Adipose tissue (tissue), 3 donors: ENCODE measurements around the gene CSNK2A1. TPM values are rescaled to one million over a fixed set of nuclear protein-coding genes. Genes with fewer than 3 reads are reported as not detected.
"Not testable (repeated sequence)": the region's sequence is repeated elsewhere in the genome, so short reads cannot be mapped to it uniquely, and the experiment has no call there.

Experiments used
- H3K27ac ChIP-seq: one replicate; pipeline ENCODE4 v1.5.1; 2013; ENCODE audit warnings: low read depth, low read length
- WGBS, 3 donors: extraction: QIAGEN DNeasy Blood & Tissue Kit; methylation state at CpG; one replicate each; pipeline ENCODE4 v1.1.7; 2013; 5-methylcytosine and 5-hydroxymethylcytosine counted together
- polyA plus RNA-seq, 3 donors: library from polyadenylated mRNA; stranded (reverse); fragments of 200-250 nt; gene quantifications; one replicate each; pipeline ENCODE4 v1.2.3, GENCODE V29; 2013
- donor health status: healthy with polysubstance abuse.
- donor health status: Bipolar disorder and iron deficiency.
- donor health status: healthy.

The CSNK2A1 gene
- 10 to 100 TPM; 24.3 to 37.1 (median 29.4) TPM for polyA plus RNA-seq

GRCh38 chr20:543369-544152 lies at the start of gene CSNK2A1:
CSNK2A1 (minus strand) TSS chr20:543790; CDS start chr20:508551, 35,239 bp downstream.
- 0 to 1% (median 0%) methylated on average over 37 to 44 of the region's 44 CpGs for WGBS, 3 donors
- peak within 1 kb of the TSS; percentile 22 for H3K27ac ChIP-seq

- WGBS, 3 donors, result 86 to 88% (median 87%) methylated on average over 7 of the region's 7 CpGs
- no peak overlapping the region for H3K27ac ChIP-seq
These were observed 48.9 kb upstream of the CSNK2A1 start for GRCh38 chr20:592506-592905.

GRCh38 chr20:591941-592340 lies 48.4 kb upstream of the CSNK2A1 start:
- 74 to 85% (median 84%) methylated on average over 5 of the region's 5 CpGs for WGBS, 3 donors
- no peak overlapping the region for H3K27ac ChIP-seq

GRCh38 chr20:588932-589672 lies 45.5 kb upstream of the CSNK2A1 start:
- H3K27ac ChIP-seq, result no peak overlapping the region
- WGBS, 3 donors, result 73 to 84% (median 75%) methylated on average over 10 of the region's 10 CpGs

GRCh38 chr20:588476-588875 lies 44.9 kb upstream of the CSNK2A1 start:
- no peak overlapping the region for H3K27ac ChIP-seq
- 37 to 51% (median 40%) methylated on average over 3 of the region's 3 CpGs for WGBS, 3 donors

GRCh38 chr20:584971-585301 lies 41.3 kb upstream of the CSNK2A1 start:
- WGBS, 3 donors, result 51 to 72% (median 69%) methylated on average over 7 of the region's 7 CpGs
- H3K27ac ChIP-seq, result no peak overlapping the region

- WGBS, 3 donors, result 66 to 79% (median 68%) methylated on average over 8 of the region's 8 CpGs
- no peak overlapping the region for H3K27ac ChIP-seq
These were observed 40.8 kb upstream of the CSNK2A1 start for GRCh38 chr20:584161-584970.

GRCh38 chr20:582204-582603 lies 38.6 kb upstream of the CSNK2A1 start:
- H3K27ac ChIP-seq, result no peak overlapping the region
- WGBS, 3 donors, result 64 to 68% (median 66%) methylated on average over 5 of the region's 5 CpGs

GRCh38 chr20:578940-579690 lies 35.5 kb upstream of the CSNK2A1 start:
- not testable (repeated sequence) for H3K27ac ChIP-seq
- WGBS, 3 donors, result 72 to 87% (median 84%) methylated on average over 6 to 7 of the region's 8 CpGs

- WGBS, 3 donors, result 48 to 58% (median 53%) methylated on average over 12 of the region's 12 CpGs
- no peak overlapping the region for H3K27ac ChIP-seq
These were observed 33.7 kb upstream of the CSNK2A1 start for GRCh38 chr20:577167-577791.

GRCh38 chr20:576156-576555 lies 32.6 kb upstream of the CSNK2A1 start:
- 60 to 68% (median 61%) methylated on average over 3 of the region's 3 CpGs for WGBS, 3 donors
- H3K27ac ChIP-seq, result no peak overlapping the region

- 77 to 94% (median 91%) methylated on average over 3 of the region's 3 CpGs for WGBS, 3 donors
These were observed 31.6 kb upstream of the CSNK2A1 start for GRCh38 chr20:575230-575629.

GRCh38 chr20:574297-574942 lies 30.8 kb upstream of the CSNK2A1 start:
- H3K27ac ChIP-seq, result no peak overlapping the region
- WGBS, 3 donors, result 33 to 59% (median 57%) methylated on average over 15 of the region's 15 CpGs

More at GRCh38 chr20:575230-575629, 31.6 kb upstream of the CSNK2A1 start:
- no peak overlapping the region for H3K27ac ChIP-seq

- WGBS, 3 donors, result 53 to 72% (median 69%) methylated on average over 12 of the region's 12 CpGs
- no peak overlapping the region for H3K27ac ChIP-seq
These were observed 30.1 kb upstream of the CSNK2A1 start for GRCh38 chr20:573414-574296.

GRCh38 chr20:572727-573126 lies 29.1 kb upstream of the CSNK2A1 start:
- H3K27ac ChIP-seq, result no peak overlapping the region
- 34 to 58% (median 57%) methylated on average over 5 to 7 of the region's 7 CpGs for WGBS, 3 donors

- 9 to 28% (median 15%) methylated on average over 24 of the region's 24 CpGs for WGBS, 3 donors
- H3K27ac ChIP-seq, result no peak overlapping the region
These were observed 28.3 kb upstream of the CSNK2A1 start for GRCh38 chr20:571754-572441.
